ENCODE data around the gene RHPN2.
A peak's percentile ranks its signal among the peaks of the same experiment; 100 is the strongest.
"Not testable (repeated sequence)": the region's sequence is repeated elsewhere in the genome, so short reads cannot be mapped to it uniquely, and the experiment has no call there.

The RHPN2 gene

DNA sequence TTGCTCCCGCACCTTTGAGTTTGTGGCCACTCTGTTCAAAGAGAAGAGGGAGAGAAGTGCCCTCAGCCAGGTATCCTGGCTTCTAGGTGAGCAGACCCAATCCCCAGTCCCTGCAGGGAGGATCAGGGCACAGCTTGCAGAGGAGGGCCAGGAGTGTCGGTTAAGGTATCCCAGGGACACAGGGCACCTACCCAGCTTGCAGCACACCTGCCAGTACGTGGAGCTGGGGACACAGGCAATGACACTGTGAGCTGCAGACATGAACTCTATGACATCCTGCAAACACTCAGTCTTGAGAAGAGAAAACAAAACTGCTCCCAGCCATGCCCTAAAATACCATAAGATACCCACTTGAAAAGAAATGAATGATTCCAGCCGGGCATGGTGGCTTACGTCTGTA lies 38.1 kb downstream of the RHPN2 start:
- DNase-seq (ENCODE audit: low spot score), result not testable (repeated sequence)

DNA sequence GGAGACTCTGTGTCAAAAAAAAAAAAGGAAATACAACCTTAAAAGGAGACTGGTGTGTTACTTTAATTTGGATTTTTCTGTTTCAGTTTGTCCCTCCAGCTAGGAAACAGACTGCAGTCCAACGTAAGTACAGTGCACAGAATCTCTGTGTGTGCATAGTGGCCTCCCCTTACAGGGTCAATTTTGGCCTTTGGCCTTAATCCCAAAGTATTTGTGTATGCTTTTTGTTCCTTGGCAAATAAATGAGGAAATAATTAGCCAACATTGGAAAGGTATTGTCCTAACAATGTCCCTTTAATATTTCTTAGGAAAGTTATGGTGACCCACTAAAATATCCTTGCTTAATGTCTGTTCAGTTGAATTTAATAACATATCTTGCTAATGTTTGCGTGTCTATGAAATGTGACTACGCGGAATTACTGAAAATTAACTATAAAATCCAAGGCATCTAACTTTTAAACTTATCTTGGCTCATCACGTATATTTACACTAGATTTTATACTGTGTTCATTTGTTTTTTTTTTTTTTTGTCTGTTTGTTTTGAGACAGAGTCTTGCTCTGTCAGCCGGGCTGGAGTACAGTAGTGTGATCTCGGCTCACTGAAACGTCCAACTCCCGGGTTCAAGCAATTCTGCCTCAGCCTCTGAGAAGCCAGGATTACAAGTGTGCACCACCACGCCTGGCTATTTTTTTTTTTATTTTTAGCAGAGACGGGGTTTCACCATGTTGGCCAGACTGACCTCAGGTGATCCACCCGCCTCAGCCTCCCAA lies 39.0 kb downstream of the RHPN2 start:
- DNase-seq (ENCODE audit: low spot score), result not testable (repeated sequence)

DNA sequence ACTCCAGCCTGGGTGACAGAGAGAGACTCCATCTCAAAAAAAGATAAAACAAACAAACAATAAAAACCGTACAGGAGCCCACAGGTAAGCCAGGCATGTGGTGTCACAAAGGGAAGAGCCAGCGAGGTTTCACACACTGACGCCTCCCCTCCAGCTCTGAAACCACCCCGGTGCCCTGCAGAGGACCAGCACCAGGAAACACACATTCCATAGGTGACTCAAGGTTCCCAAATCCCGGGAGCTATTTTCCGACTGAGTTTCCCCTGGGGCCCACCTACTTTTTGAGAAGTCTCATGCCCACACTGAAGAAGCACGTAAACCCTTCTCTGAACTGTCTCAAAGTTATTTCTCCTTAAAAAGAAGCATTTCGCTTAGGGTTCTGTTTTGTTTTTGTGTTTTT lies 40.3 kb downstream of the RHPN2 start:
- DNase-seq (ENCODE audit: low spot score), result no peak

GRCh38 chr19:33022472-33023116 lies 42.1 kb downstream of the RHPN2 start:
- no peak for DNase-seq (ENCODE audit: low spot score)

GRCh38 chr19:33010891-33011290 lies 53.8 kb downstream of the RHPN2 start:
- DNase-seq (ENCODE audit: low spot score), result not testable (repeated sequence)

GRCh38 chr19:33008738-33009137 lies 56.0 kb downstream of the RHPN2 start:
- no peak for DNase-seq (ENCODE audit: low spot score)

- DNase-seq (ENCODE audit: low spot score), result no peak
Measured at GRCh38 chr19:33005440-33005839, 59.2 kb downstream of the RHPN2 start.

GRCh38 chr19:33003424-33004024 lies 61.2 kb downstream of the RHPN2 start:
- DNase-seq (ENCODE audit: low spot score), result not testable (repeated sequence)

DNA sequence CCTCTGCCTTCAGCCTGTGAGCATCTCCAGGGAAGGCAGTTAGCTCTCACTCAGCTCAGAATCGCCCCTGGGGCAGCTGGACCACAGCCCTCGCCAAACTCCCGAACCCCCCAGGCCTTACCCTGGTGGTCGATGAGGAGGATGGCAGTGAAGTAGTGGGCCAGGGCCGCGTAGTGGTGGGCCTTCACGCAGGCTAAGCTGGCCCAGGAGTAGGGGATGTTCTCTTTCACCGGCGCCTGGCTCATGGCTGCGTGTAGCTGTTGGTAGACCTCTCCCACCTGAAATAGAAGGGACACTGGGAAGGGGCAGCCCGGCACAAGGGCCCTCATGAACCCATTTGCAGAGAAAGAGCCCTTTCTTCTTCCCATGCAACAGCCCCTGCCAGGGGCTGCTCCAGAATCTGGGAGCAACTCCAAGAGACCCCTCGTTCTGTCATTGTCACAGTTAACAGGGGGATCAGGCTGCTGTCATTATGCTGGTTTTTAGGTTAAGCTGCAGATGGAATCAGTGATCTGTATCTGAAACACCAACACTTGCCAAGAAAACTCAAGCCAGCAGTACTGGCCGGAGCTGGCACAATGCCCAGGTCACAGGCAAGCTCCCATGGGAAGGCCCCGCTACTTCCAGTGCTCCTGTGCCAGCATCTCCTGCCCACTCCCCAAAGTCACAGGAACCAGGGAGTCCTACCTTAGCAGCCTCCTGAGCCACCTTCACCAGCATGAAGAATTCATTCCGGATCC lies 62.4 kb downstream of the RHPN2 start:
- not testable (repeated sequence) for DNase-seq (ENCODE audit: low spot score)

GRCh38 chr19:33000910-33001309 lies 63.8 kb downstream of the RHPN2 start:
- no peak for DNase-seq (ENCODE audit: low spot score)

DNA sequence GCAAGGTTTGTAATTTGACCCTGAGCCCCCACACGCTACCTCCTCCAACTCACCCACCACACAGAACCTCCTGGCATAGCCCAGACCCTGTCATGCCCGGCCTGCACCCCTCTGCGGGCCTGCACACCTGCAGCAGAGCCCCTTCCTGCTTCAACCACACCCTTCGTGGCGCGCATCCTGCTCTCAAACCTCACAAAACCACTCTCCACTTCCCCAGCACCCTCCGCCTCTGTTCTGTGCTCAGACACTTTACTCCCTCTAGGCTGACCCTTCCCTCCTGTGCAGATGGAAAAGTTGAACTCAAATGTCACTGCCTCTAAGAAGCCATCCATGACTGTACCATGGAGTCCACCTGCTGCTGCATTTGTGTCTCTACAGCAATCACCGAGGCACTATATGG lies 64.2 kb downstream of the RHPN2 start:
- no peak for DNase-seq (ENCODE audit: low spot score)

DNA sequence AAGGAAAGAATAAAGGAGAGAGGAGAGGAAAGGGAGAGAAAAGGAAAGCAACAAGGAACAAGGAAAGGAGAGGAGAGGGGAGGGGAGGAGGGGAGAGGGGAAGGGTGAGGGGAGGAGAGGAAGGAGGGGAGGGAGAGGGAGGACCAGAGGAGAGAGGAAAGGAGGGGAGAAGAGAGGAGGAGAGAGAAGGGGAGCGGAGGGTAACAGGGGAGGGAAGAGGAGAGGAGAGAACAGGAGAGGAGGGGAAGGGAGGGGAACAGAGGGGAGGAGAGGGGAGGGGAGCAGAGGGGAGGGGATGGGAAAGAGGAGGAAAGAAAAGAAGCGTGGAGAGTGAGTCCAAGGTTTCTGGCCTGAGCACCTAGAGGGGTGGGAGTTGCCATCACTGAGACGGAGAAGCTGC lies 66.0 kb downstream of the RHPN2 start:
- no peak for DNase-seq (ENCODE audit: low spot score)

GRCh38 chr19:32997716-32998355 lies 66.9 kb downstream of the RHPN2 start:
- DNase-seq (ENCODE audit: low spot score), result no peak

- DNase-seq (ENCODE audit: low spot score), result not testable (repeated sequence)
Measured at GRCh38 chr19:32997061-32997464, 67.6 kb downstream of the RHPN2 start.

- not testable (repeated sequence) for DNase-seq (ENCODE audit: low spot score)
Measured at GRCh38 chr19:32995966-32996365, 68.7 kb downstream of the RHPN2 start.

DNA sequence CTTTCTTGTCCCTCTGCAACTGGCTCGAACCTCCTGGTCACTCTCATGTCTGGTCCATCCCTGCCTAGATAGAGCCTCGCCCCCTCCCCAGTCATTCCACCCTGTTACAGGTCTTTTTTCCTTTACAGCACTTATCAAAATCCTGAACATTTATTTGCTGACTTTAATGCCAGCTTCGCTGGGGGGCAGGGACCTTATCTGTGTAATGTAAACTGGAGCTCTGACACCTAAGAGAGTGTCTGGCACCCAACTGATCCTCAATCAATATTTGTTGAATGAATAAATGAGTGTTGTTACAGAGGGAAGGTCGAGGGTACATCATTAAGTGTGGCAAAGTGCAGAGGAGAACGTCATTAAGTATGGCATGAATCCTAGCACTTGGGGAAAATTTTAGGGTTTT lies 76.0 kb downstream of the RHPN2 start:
- DNase-seq (ENCODE audit: low spot score), result no peak

DNA sequence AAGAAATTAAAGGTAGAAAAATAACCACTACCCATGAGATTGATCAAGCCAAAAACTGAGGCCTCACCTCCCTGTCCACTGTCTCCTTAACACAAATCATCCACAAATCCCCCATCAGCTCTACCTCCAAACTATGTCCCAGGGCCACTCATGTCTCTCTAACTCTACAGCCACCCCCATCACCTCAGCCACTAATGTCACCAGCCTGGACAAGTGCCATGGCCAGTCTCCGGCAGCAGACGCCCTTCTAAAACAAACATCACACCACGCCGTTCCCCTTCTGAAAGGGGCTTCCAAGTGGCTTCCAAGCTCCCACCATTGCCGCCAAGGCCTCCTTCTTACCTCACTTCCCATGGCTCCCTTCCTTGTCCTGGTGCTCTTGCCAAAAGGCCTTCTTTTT lies 76.4 kb downstream of the RHPN2 start:
- not testable (repeated sequence) for DNase-seq (ENCODE audit: low spot score)

DNA sequence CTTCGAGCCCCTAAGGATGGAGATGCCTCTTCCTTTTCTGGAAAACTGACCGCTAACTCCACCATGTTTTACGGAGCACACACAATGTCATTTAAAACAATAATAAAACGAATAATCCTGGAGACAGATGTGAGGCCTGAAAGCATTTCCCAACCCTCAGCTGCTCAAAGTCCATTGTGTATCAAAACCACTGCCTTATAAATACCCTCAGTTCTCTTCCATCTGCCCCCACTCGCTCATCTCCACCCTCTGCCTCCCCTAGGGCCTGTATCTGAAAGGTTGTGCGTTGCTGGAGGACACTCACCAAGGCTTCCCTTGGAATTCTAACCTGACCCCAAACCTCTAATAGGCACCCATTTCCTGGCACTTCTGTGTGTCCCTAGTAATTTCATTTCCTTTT lies 82.2 kb downstream of the RHPN2 start:
- DNase-seq (ENCODE audit: low spot score), result not testable (repeated sequence)

DNA sequence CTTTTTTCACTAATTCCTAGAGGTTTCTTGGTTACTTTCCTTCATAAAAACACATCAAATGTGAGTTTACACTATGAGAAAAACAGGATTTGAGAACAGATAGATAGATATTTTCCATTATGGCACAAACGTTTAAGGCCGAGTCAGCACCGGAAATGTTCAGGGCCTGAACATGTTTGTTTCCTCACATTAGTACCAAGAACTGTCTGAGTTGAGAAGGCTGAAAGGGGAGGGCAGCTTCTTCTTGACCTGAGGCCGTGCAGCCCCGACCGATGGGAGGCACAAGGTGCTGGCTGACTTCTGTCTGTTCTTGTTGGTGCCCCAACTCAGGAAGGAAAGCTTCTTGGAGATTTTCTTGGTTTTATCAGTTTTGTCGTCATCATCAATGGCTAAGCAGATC lies 84.9 kb downstream of the RHPN2 start:
- not testable (repeated sequence) for DNase-seq (ENCODE audit: low spot score)

- not testable (repeated sequence) for DNase-seq (ENCODE audit: low spot score)
Measured at GRCh38 chr19:32977813-32978212, 86.9 kb downstream of the RHPN2 start.

GRCh38 chr19:32977280-32977679 lies 87.4 kb downstream of the RHPN2 start:
- DNase-seq (ENCODE audit: low spot score), result no peak

- peak; percentile 61 for DNase-seq (ENCODE audit: low spot score)
Measured at GRCh38 chr19:32976223-32976805, 88.4 kb downstream of the RHPN2 start.

All from hepatic stellate cell (primary cell).